ENCODE measurements around the gene SLC25A1.

The SLC25A1 gene

GRCh38 chr22:19150482-19151328 is 27.8 kb downstream of the SLC25A1 start:
- intact Hi-C loops (cut with micrococcal nuclease): no loop called here
- peaks cover 4% of the 10 kb centered on the region for H3K4me1 Mint-ChIP-seq (ENCODE audit: low read depth)
- no peaks in the 10 kb centered on the region for H3K36me3 Mint-ChIP-seq (ENCODE audit: low read depth)
- H3K27me3 Mint-ChIP-seq: peaks cover 77% of the 10 kb centered on the region
- H3K9me3 Mint-ChIP-seq: no peaks in the 10 kb centered on the region
- no peak overlapping the region for H3K27ac Mint-ChIP-seq
- no peak overlapping the region for H3K4me3 Mint-ChIP-seq

DNA sequence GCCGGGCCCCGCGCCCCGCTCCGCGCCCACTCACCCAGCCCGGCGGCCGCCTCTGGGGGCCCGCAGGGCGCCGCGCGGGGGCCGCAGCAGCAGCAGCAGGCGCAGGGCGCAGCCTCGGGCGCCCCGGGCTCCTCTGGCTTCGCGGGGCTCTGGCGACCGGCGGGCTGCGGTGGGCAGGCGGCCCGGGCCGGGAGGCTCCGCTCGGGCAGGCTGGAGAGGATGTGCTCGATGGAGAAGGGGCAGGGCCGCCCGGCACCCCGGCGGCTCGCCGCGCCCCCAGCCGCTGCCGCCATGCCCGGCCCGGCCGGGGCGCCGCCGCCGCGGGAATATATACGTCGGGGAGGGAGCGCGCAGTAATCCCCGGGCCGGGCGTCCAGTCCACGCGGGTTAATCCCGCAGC is 28.5 kb downstream of the SLC25A1 start, which contains the start of gene GSC2:
Gene GSC2 (minus strand): TSS at position 302 of the 400 bp plus-strand sequence. CDS start 9 bp downstream, at position 293.
- peaks cover 4% of the 10 kb centered on the region for H3K4me1 Mint-ChIP-seq (ENCODE audit: low read depth)
- no peak within 1 kb of the TSS for H3K4me3 Mint-ChIP-seq
- H3K27me3 Mint-ChIP-seq: peaks cover 77% of the 10 kb centered on the region
- H3K36me3 Mint-ChIP-seq (ENCODE audit: low read depth): no peaks in the 10 kb centered on the region
- H3K9me3 Mint-ChIP-seq: no peaks in the 10 kb centered on the region
- no peak within 1 kb of the TSS for H3K27ac Mint-ChIP-seq
- intact Hi-C loops (cut with micrococcal nuclease): loop anchor here (10.0 kb wide), 2 partner anchors 325 to 565 kb away; partner anchors contain the start of genes CDC45, SEPTIN5 and UFD1

DNA sequence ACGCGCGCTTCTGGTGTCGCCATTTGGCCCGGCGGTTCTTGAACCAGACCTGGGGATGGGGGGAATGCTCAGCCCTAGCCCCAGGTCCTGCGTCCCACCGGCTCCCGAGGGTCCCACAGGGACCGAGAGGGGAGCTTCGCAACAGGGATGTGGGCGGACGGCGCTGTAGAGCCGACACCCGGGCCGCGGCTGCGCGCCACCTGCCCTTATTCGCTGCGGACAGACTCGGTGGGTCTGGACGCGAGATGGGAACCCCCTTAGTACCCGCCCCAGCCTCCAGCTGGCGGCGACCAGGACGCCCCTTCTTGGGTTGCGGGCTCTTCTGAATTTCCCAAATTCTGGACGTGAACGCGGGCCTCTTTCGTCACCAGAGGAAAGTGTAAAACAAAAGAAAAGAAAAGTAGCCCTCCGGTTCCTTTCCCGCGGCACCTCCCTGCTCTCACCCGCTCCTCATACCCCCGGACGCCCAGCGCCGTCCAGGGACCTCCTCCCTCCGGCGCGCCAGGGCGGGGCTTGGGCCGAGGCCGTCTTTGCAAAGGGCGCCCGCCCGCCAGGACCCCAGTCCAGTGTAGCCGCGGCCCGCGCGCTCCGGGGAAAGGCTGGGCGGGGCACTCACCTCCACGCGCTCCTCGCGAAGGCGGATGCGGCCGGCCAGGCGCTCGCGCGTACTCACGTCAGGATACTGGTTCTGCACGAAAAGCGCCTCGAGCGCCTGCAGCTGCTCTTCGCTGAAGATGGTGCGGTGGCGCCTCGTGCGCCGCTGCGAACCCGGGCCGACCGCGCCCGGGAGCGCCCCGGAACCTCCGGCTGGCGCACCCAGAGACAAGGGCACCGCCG is 29.3 kb downstream of the SLC25A1 start:
- Mint-ChIP-seq H3K36me3 (ENCODE audit: low read depth) (peaks cover 5% of the 10 kb centered on the region), H3K27me3 (peaks cover 73% of the 10 kb centered on the region), H3K4me1 (ENCODE audit: low read depth) (peaks cover 7% of the 10 kb centered on the region), H3K4me3 (no peak overlapping the region), H3K9me3 (no peaks in the 10 kb centered on the region), H3K27ac (no peak overlapping the region)
- intact Hi-C loops (cut with micrococcal nuclease): loop anchor here (10.0 kb wide), 2 partner anchors 326 to 566 kb away; partner anchors contain the start of genes CDC45, SEPTIN5 and UFD1

- no peak overlapping the region for H3K27ac Mint-ChIP-seq
- no peaks in the 10 kb centered on the region for H3K9me3 Mint-ChIP-seq
- H3K36me3 Mint-ChIP-seq (ENCODE audit: low read depth): peaks cover 10% of the 10 kb centered on the region
- peaks cover 14% of the 10 kb centered on the region for H3K4me1 Mint-ChIP-seq (ENCODE audit: low read depth)
- H3K27me3 Mint-ChIP-seq: peaks cover 68% of the 10 kb centered on the region
- no peak overlapping the region for H3K4me3 Mint-ChIP-seq
- intact Hi-C loops (cut with micrococcal nuclease): loop anchor here (10.0 kb wide), 2 partner anchors 326 to 566 kb away; partner anchors contain the start of genes CDC45, SEPTIN5 and UFD1
These were observed 30.0 kb downstream of the SLC25A1 start for GRCh38 chr22:19148417-19149046.

GRCh38 chr22:19147195-19147780 is 31.2 kb downstream of the SLC25A1 start:
- intact Hi-C loops (cut with micrococcal nuclease): loop anchor here (10.0 kb wide), 2 partner anchors 328 to 568 kb away; partner anchors contain the start of genes CDC45, SEPTIN5 and UFD1
- Mint-ChIP-seq H3K4me1 (ENCODE audit: low read depth) (peaks cover 18% of the 10 kb centered on the region), H3K9me3 (no peaks in the 10 kb centered on the region), H3K27ac (no peak overlapping the region), H3K36me3 (ENCODE audit: low read depth) (peaks cover 16% of the 10 kb centered on the region), H3K27me3 (peaks cover 55% of the 10 kb centered on the region), H3K4me3 (no peak overlapping the region)

DNA sequence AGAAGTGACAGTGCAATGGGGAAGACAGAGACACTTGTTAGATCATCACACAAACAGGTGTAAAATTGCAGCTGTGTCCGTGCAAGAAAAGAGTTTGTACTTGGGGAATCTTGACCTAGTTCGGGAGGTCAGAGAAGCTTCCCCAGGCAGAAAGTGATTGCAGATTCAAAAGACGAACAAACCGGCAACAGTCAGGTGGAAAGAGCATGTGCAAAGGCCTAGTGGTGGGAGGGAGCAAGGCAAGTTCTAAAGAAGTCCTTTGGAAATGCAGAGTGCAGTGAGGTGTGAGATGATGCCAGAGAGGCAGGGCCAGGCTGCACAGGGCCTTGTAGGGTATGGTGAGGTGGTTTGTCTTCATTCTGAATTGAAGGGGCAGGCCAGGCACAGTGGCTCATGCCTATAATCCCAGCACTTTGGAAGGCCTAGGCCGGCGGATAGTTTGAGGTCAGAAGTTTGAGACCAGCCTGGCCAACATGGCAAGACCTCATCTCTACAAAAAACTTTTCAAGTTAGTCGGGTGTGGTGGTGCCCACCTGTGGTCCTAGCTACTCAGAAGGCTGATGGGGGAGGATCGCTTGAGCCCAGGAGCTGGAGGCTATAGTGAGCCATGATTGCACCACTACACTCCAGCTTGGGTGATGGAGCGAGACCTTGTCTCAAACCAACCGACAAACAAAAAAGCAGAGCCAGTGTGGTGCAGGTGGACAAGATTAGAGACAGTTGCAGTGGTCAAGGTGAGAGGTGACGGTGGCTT is 32.1 kb downstream of the SLC25A1 start:
- intact Hi-C loops (cut with micrococcal nuclease): loop anchor here (10.0 kb wide), 2 partner anchors 328 to 568 kb away; partner anchors contain the start of genes CDC45, SEPTIN5 and UFD1
- H3K36me3 Mint-ChIP-seq (ENCODE audit: low read depth): peaks cover 25% of the 10 kb centered on the region
- no peak overlapping the region for H3K4me3 Mint-ChIP-seq
- peaks cover 18% of the 10 kb centered on the region for H3K4me1 Mint-ChIP-seq (ENCODE audit: low read depth)
- H3K9me3 Mint-ChIP-seq: no peaks in the 10 kb centered on the region
- H3K27ac Mint-ChIP-seq: no peak overlapping the region
- peaks cover 46% of the 10 kb centered on the region for H3K27me3 Mint-ChIP-seq

- Mint-ChIP-seq H3K4me1 (ENCODE audit: low read depth) (peaks cover 14% of the 10 kb centered on the region), H3K27me3 (peaks cover 30% of the 10 kb centered on the region), H3K36me3 (ENCODE audit: low read depth) (peaks cover 49% of the 10 kb centered on the region), H3K4me3 (peak overlapping the region; percentile 100), H3K27ac (peak overlapping the region; percentile 94), H3K9me3 (no peaks in the 10 kb centered on the region)
- intact Hi-C loops (cut with micrococcal nuclease): loop anchor here (1.0 to 10.0 kb wide), 4 partner anchors 22 to 571 kb away; partner anchors contain the start of genes CDC45, DGCR2, SEPTIN5 and SLC25A1
These were observed 34.6 kb downstream of the SLC25A1 start for GRCh38 chr22:19143967-19144400.

GRCh38 chr22:19143212-19143611 is 35.3 kb downstream of the SLC25A1 start:
- Mint-ChIP-seq H3K27ac (peak overlapping the region; percentile 94), H3K4me1 (ENCODE audit: low read depth) (peaks cover 14% of the 10 kb centered on the region), H3K9me3 (no peaks in the 10 kb centered on the region), H3K4me3 (no peak overlapping the region), H3K27me3 (peaks cover 22% of the 10 kb centered on the region), H3K36me3 (ENCODE audit: low read depth) (peaks cover 56% of the 10 kb centered on the region)
- intact Hi-C loops (cut with micrococcal nuclease): loop anchor here (10.0 kb wide), 2 partner anchors 332 to 572 kb away; partner anchors contain the start of genes CDC45, SEPTIN5 and UFD1

DNA sequence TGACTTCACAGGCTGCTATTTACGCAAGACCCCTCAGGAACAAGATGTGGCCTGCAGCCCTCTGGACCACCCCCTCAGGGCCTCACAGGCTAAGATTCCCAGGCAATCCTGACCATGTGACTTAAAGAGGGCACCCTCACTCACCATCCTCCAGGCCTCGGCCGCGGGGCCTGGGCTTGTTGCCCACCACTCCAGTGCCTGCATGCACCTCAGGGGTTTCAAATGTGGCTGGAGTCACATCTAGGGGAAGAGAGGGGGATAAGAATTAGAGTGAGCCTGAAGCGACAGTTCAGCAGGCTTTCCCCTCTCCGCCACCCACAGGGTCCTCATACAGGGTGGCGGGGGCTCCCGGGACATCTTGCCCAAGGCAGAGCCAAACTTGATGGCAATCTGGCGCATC is 36.1 kb downstream of the SLC25A1 start:
- Mint-ChIP-seq H3K27ac (no peak overlapping the region), H3K36me3 (ENCODE audit: low read depth) (peaks cover 65% of the 10 kb centered on the region), H3K4me3 (no peak overlapping the region), H3K4me1 (ENCODE audit: low read depth) (peaks cover 14% of the 10 kb centered on the region), H3K9me3 (no peaks in the 10 kb centered on the region), H3K27me3 (peaks cover 14% of the 10 kb centered on the region)
- intact Hi-C loops (cut with micrococcal nuclease): loop anchor here (10.0 kb wide), 2 partner anchors 332 to 572 kb away; partner anchors contain the start of genes CDC45, SEPTIN5 and UFD1

- H3K4me3 Mint-ChIP-seq: no peak overlapping the region
- intact Hi-C loops (cut with micrococcal nuclease): loop anchor here (10.0 kb wide), 2 partner anchors 335 to 575 kb away; partner anchors contain the start of genes CDC45, SEPTIN5 and UFD1
- peaks cover 14% of the 10 kb centered on the region for H3K4me1 Mint-ChIP-seq (ENCODE audit: low read depth)
- no peak overlapping the region for H3K27ac Mint-ChIP-seq
- H3K9me3 Mint-ChIP-seq: no peaks in the 10 kb centered on the region
- peaks cover 87% of the 10 kb centered on the region for H3K36me3 Mint-ChIP-seq (ENCODE audit: low read depth)
- no peaks in the 10 kb centered on the region for H3K27me3 Mint-ChIP-seq
These were observed 38.6 kb downstream of the SLC25A1 start for GRCh38 chr22:19139974-19140373.

DNA sequence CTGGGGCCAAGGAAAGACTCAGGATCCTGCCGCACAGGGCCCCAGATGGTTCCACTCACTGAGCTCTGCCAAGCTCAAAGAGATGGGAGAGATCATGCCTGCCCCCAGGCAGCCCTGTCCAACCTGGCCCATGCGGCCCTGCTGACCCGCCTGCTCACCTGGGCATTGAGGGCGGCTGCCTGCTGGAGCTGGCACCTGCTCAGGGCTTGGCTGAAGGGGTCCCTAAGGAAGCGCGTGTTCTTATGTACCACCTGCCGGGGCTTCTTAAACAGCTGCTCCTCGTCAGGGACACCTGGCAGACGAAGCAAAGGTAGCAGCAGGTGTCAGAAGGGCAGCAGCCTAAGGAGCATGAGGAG is 39.6 kb downstream of the SLC25A1 start:
- intact Hi-C loops (cut with micrococcal nuclease): no loop called here
- no peaks in the 10 kb centered on the region for H3K27me3 Mint-ChIP-seq
- H3K36me3 Mint-ChIP-seq (ENCODE audit: low read depth): peaks cover 89% of the 10 kb centered on the region
- peaks cover 9% of the 10 kb centered on the region for H3K4me1 Mint-ChIP-seq (ENCODE audit: low read depth)
- no peak overlapping the region for H3K4me3 Mint-ChIP-seq
- H3K27ac Mint-ChIP-seq: no peak overlapping the region
- H3K9me3 Mint-ChIP-seq: no peaks in the 10 kb centered on the region

GRCh38 chr22:19138217-19139000 is 40.1 kb downstream of the SLC25A1 start:
- H3K4me3 Mint-ChIP-seq: no peak overlapping the region
- H3K4me1 Mint-ChIP-seq (ENCODE audit: low read depth): peaks cover 3% of the 10 kb centered on the region
- H3K27me3 Mint-ChIP-seq: no peaks in the 10 kb centered on the region
- intact Hi-C loops (cut with micrococcal nuclease): no loop called here
- peaks cover 92% of the 10 kb centered on the region for H3K36me3 Mint-ChIP-seq (ENCODE audit: low read depth)
- no peak overlapping the region for H3K27ac Mint-ChIP-seq
- no peaks in the 10 kb centered on the region for H3K9me3 Mint-ChIP-seq

Data from dendritic cell treated with granulocyte-macrophage colony-stimulating factor and Interleukin-4, amounts not matched to agents 40 ng/mL and 50 ng/mL, for 4 days (primary cell).